OCI-LY3 (cell line): ENCODE measurements around the gene NR2F1.

ENCODE experiments used
- EZH2phosphoT487 ChIP-seq: fragments of 200-600 bp; shearing (Covaris generic); IDR thresholded peaks from 2 replicates; pipeline ENCODE4 v1.6.1; 2018; ENCODE audit warnings: antibody characterized with exemption, mixed run types, low read depth
- TF ChIP-seq, protein P1 (sequence below): fragments of 200-600, 300-600 bp; sonication (generic); IDR thresholded peaks from 2 replicates; pipeline ENCODE4 v1.5.1; 2014; ENCODE audit warnings: antibody characterized with exemption, low read length, low read depth

GRCh38 chr5:93569300-93570160 is 13.5 kb upstream of the NR2F1 start:
- TF ChIP-seq, protein P1, sequence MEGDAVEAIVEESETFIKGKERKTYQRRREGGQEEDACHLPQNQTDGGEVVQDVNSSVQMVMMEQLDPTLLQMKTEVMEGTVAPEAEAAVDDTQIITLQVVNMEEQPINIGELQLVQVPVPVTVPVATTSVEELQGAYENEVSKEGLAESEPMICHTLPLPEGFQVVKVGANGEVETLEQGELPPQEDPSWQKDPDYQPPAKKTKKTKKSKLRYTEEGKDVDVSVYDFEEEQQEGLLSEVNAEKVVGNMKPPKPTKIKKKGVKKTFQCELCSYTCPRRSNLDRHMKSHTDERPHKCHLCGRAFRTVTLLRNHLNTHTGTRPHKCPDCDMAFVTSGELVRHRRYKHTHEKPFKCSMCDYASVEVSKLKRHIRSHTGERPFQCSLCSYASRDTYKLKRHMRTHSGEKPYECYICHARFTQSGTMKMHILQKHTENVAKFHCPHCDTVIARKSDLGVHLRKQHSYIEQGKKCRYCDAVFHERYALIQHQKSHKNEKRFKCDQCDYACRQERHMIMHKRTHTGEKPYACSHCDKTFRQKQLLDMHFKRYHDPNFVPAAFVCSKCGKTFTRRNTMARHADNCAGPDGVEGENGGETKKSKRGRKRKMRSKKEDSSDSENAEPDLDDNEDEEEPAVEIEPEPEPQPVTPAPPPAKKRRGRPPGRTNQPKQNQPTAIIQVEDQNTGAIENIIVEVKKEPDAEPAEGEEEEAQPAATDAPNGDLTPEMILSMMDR = no peak
- TF ChIP-seq EZH2phosphoT487 = no peak
